HG03175 (cell line): ENCODE measurements around the gene HDLBP.
"Not testable (repeated sequence)": the region's sequence is repeated elsewhere in the genome, so short reads cannot be mapped to it uniquely, and the experiment has no call there.

Source experiments
- ATAC-seq: cut with Tn5 transposase; IDR thresholded peaks from one replicate; pipeline ENCODE4 v1.9.1; 2021; ENCODE audit warnings: mild to moderate bottlenecking, moderate library complexity; ENCODE audit not compliant: unreplicated experiment

HDLBP gene

DNA sequence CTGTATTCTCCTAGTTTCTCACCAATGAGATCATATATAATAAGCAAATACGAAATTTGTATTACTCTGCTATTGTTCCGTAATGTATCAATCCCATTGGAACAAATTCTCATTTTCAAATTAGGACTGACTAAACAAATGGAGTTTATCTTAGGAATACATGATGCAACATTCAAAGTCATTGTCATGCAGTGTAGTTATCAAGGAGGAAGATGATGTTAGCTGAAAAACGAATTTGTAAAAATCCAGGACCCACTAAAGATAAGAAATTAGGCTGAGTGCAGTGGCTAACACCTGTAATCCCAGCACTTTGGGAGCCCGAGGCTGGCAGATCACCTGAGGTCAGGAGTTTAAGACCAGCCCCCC, 15.1 kb upstream of the HDLBP start:
- no peak for ATAC-seq

DNA sequence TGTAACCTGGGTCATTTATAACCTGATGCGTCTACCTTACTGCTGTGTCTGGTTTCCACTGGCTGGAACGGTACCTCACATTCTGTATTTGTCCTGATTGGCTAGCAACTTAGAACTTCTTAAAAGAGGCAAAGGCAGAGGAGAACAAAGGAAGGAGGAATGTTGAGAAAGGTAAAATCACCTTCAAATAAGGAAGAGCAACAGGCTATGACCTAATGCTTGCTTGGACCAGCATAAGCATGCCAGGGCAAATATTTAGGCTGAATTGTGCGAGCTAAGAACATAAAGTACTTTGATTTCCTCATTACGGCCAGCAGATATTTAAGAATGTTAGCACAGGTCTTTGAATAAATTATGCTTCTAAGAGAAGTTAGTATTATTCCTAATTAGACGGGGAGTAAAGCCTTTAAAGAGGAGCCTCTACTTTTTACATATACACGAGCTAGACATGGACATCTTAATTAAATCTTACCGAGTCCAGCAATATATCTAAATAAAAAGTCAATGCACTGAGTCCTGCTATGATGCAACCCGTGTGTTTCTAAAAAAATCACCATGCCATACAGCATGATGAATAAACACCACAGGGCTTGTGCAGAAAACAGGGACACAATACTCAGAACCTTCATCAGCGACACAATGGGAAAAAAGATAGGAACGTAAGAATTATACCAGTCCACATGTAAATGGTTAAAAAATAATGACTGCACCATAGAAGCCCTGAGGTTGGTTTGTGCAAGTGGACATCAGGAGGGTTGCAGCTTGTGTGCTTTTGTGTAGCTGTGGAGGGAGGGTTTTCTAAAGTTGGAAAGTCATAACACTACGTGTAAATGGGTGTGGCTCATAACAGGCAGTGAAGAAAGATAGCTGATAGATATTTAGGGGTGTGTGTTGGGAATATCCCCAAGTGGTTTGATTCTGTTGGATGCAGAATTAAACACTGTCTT, 14.5 kb upstream of the HDLBP start:
- ATAC-seq = no peak

DNA sequence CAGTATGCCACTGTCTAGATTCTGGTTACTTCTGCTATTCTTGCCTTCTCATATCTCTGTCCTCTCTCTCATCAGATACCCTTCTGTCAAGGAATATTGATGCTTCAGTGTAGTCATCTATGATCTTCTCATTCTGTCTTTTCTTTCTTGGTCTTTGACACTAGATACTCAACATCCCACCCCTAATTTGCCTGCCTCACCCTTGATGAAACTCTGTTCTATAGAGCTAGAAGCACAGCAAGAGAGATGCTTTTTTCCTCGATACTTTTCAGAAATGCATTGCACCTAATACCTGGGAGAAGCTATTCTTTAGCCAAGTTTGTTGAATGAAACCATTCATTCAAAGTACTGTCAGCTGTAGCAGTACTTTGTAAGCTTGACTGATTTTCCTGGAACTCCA, 9.8 kb upstream of the HDLBP start:
- ATAC-seq = no peak

DNA sequence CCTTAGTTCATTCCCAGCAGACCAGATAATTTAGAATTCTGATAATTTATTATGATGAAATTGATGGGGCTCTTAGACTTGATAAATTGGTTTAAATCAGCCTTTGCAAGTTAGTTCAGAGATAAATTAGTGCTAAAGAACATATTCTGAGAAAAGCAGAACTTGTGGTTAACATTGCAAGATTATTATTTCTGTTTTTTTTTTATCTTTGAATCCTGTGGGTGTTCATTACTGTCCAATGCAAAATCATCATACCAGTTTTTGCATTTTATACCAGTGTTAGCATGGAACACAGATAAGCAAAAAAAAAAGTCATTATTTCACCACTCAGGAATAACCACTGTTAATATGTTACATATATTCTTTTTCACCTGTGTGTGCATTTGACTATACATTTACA, 9.3 kb upstream of the HDLBP start:
- ATAC-seq = no peak

DNA sequence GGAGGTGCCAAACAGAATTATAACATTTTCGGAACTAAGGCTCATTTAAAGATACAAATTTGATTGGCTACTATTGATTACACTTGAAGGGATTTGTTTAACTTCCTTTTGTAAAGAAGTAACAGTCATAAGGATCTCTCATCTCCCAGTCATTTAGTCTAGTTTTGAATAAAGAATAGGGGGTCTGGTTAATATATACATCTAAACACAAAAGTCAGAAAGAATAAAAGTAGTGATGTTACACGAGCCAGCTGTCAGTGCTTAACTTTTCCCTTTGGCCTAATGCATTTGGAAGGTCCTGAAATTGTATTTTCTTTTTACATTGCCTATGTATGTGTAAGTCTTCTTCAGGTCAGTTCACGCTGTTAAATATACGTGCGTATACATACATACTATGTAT, 8.3 kb upstream of the HDLBP start:
- no peak for ATAC-seq

DNA sequence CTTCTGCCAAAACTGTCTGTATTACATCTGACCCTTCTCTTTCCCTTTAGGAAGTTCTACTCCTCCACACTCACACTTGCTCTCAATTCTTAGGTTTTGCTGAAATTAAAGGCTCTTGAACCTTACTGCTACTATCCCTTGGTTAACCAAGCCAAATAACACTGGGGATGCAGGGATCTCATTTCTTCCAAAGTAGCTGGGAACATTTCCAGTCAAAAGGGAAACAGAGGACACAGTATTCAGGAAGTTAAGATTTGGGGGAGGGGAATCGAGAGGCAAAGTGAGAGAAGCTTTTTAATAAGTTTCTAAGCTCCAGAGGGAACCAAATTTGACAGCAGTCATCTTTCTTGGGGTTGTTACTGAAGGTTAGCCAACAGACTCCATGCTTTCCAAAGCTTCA, 6.4 kb upstream of the HDLBP start:
- no peak for ATAC-seq

DNA sequence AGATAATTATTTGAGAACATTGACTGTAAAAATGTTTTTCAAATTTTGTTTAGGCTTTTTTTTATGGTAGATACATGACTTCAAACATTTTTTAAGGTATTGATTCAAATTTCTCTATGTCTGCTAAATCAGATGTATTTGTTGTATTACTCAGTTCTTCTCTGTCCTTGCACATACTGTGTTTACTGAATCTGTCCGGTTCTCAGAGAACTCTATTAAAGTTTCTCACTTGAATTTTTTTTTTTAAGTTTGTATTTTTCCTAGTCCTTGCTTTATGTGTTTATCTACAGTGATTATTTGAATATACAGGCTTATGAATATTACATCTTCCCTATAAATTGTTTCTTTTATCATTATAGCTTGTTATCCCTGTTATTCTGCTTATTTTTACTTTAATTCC, 5.6 kb upstream of the HDLBP start:
- no peak for ATAC-seq

DNA sequence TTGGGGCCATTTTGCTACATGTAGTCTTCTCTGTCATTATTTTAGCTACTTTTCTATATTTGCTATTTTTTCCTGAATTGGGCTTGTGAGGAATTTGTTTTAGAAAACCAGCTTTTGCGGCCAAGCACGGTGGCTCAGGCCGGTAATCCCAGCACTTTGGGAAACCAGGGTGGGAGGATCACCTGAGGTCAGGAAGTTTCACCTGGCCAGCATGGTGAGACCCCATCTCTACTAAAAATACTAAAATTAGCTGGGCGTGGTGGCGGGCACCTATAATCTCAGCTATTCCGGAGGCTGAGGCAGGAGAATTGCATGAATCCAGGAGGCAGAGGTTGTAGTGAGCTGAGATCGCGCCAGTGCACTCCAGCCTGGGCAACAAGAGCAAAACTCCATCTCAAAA, 4.9 kb upstream of the HDLBP start:
- ATAC-seq = no peak

DNA sequence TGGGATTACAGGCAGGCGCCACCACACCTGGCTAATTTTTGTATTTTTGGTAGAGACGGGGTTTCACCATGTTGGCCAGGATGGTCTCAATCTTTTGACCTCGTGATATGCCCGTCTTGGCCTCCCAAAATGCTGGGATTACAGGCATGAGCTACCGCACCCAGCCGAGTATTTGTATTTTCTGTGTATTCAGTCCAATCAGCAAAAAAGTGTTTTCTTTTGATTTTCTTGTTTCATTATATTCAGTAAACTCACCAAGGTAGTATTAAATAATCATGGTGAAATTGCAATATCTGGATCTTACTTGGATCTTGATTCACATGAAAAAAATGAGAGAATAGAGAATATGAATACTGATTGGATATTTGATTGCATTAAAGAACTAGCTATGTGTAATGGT, 3.4 kb upstream of the HDLBP start:
- ATAC-seq = not testable (repeated sequence)

DNA sequence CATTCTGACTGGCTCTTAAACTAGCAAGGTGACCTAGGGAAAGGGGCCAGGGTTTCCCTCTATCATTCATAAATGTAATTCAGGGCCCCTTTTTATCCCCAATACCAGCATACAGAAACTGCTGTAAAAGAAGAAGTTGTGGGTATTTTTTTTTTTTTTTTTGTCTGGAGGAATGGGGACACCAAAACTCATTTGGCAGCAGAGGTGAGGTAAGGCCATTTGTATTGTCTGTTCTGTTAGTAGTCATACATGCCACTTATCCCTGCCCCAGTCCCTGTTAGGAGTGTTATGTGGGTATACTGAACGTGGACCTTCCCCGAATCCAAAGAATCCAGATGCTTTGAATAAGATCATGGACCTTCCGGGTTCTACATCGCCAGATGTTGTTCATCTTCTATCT, 1.9 kb upstream of the HDLBP start:
- no peak for ATAC-seq

DNA sequence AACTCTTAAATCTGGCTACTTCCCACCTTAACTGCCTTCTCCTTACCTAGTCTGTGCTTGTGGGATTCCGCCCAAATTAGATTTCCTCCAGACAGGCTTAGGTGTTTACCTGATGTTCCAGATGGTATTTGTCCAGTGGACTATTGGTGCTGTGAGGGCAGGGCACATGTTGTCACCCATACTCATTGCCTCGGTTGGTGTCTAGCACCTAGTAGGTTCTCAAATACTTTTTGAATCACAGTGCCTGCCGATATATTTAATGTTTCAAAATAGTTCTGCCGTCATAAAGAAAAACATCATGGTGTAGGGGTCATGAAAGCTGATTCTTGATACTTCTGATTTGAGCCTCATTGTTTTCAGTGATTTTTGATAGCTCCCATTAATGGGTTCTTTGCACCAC, 1.4 kb upstream of the HDLBP start:
- no peak for ATAC-seq

DNA sequence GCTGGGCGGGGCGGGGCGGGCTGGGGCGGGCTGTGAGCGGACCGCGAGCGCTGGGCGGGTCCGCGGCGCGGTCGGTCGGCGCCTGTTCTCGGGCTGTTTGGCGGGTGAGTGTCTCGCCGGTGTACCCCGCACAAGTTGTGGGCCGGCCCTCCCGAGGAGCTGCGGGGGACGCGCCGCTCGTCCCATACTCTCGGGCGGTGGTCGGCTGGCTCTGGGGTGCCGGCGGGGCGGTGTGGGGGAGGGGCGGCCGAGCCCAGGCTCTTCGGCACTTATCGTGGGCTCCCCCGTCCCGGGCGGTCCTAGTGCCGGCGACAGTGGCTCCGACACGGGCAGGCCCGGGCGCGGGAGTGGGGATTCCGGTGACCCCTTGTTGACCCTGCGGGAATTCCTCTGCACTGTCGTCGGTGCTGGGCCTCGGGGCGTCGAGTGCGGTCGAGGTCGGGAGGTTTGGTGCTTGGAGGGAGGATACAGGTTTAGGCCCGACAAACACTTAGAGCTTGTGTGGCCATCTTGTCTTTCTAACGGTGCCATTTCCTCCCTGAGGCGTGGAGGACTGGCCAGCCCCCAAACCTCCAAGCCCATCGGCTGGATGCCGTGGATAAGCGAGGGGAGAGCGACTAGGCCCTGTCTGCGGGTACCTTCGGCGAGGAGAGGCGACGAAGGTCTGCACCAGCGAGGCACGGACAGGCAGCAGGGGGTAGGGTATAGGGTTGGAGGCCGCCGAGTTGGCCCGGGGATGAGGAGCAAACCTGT, 583 bp upstream of the HDLBP start, which contains the start of gene SEPTIN2:
Gene SEPTIN2 (plus strand): TSS at position 47 of the 753 bp plus-strand sequence. CDS start 8,308 bp downstream, outside the sequence.
- peak; percentile 44 for ATAC-seq

DNA sequence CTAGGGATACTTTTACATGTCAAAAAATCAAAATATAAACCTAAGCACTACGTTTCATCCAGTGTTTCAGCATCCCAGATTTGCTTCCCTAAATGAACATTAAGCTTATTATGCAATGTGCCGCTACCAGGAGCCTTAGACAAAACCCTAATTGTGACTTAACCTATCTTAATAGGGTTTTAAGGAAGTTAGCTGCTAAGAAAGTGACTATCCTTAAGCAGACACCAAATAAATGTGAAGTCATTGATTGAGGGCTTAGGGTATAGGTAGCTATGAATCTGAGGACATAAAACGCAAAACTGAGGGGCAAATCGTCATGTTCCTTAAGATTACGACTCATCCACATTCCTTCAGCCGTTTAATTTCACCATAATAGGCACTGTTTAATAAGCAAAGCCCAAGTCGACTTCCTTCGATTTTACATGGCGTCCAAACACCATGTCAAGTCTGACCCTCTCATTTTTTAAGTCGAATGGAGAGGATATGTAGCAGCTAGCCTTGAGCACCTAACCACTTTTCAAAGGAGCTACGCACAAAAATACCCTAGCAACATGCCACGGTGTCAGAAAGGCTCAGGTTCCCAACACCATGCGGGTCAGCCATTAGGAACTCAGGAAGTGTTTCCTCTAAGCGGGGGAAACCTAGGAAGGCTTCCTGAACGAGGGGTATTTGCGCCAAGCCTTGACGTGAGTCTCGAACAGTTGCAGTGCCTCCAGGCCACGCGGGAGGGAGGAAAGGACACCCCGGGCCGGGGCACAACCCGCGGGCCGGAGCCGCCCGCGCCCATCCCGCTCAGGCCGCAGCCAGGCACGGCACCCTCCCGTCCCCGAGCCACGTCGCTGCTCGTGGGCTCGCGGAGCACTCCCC, 1.0 kb downstream of the HDLBP start:
- no peak for ATAC-seq

DNA sequence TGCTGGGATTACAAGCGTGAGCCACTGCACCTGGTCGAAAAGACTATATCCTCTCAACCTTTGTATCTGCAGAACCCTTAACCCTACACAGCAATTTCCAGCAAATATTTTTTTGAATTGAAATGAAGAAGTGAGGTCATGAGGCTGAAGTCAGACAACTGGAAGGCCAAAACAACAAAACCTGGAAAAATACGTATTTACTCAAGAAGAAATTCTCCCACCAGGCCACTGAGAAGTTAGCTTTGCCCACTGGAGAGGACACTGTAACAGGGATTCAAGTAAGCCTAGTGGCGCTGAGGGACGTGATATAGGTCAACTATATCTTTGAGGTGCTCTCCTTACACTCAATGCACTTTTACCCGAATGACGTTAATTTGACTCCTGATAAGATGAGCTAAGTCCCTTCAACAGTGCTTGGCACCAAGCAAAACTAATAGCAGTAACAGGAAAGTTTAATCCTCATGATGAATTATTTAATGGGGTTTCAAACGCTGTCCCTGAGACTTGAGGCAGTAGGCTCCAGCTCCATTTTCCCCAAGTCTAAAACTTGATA, 1.9 kb downstream of the HDLBP start:
- no peak for ATAC-seq

DNA sequence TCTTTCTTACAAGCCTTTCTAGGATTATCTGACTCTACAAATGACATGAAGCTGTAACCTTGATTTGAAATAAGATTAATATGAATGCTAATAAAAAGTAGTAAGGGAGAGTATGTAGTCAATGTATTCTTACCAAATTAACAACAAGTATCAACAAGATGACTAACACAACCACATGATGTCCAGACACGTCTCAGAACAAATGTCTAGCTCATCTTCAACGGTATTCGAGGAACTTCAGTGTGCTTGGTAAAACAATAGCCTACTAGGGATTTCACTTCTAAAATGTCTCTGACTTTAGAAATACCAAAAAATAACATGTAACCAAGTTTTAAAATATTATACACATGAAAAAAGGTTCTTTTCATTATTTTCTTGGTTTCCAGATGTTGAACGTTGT, 3.4 kb downstream of the HDLBP start:
- ATAC-seq = no peak

DNA sequence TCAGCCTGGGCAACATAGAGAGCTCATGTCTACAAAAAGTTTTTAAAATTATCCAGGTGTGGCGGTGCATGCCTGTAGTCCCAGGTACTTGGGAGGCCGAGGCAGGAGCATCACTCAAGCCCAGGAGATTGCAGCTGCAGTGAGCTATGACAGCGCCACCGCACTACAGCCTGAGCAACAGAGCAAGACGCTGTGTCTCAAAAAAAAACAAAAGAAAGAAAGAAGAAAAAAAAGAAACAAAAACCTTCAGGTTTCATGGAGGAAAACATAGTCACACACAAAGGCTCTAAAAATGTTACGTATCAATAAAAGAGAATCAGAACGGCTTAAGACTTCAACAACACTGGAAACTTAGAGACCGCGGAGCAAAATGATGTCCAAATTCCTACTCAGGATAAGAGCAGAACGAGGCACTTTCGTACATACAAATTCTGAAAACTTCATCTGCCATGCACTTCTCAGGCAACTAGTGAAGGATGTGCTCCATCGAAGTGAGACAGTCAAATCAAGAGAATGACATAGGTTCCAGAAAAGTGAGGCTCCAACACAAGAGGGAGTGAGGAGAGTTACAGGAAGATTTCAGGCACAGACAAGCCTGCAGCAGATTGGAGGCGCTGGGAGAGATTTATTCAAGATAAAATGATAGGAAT, 4.4 kb downstream of the HDLBP start:
- no peak for ATAC-seq

DNA sequence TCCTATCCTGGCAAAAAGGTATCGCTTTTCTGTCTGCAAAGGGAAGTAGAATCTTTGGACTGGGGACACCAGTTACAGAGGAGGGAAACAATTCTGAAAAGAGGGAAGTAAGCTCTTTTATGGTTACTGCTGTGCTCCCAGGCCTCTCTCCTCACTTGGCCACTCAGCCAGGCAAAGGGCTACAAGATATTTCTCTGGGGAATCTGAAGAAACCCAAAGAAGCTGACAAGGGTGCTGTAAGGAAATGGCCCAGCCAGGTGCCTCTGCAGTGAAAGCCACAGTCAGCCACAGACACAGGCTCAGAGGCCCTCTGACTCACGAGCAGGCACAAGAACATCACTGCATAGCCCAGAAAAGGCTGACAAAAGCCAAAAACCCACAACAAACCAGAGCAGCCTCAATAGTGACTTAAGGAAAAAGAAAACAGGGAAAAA, 5.8 kb downstream of the HDLBP start:
- ATAC-seq = peak; percentile 46

DNA sequence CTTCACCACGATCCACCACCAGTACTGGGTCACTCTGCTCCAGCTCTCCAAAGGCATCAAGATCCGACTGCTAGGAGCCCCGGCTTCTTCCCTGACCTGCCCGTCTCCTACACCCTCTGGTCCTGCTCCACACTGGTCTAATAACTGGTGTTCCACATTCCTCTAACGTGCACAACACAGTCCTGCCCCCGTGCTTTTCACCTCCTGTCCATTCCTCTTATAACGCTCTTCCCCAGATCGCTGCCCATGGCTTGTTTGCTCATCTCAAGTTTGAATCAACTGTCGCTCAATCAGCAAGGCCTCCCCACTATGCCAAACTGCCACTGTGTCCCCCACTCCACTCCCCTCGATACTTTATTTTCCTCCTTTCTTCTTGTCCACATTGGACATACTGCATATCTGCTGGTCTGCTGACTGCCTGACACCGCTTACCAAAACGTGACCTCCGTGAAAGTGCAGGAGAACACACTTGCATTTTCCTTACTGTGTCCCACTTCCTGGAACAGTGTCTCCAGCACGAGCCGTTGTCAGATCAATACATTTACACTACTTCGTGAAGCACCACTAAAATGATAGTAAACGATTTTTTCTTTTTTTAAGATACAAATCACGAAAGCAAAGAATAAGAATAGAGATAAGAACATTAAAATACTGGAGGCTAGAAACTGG, 6.5 kb downstream of the HDLBP start:
- ATAC-seq = no peak

DNA sequence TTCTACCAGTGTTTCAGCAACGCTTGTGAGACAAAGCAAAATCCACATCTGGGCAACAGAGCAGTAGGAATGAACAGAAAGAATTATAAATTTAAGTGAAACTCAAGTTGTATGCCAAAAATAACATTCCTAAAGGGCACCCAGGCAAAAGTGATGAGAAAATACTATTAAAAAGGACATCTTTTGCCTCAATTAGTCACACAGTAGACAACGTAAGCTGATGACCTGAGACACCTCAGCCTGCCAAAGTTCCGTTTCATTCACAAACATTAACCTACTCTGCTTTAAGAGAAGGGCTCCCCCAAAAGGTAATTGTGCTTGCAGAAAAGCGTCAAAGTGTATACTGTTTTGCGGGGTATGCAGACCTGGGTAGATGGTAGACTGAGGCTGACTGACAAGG, 7.2 kb downstream of the HDLBP start:
- ATAC-seq = no peak

DNA sequence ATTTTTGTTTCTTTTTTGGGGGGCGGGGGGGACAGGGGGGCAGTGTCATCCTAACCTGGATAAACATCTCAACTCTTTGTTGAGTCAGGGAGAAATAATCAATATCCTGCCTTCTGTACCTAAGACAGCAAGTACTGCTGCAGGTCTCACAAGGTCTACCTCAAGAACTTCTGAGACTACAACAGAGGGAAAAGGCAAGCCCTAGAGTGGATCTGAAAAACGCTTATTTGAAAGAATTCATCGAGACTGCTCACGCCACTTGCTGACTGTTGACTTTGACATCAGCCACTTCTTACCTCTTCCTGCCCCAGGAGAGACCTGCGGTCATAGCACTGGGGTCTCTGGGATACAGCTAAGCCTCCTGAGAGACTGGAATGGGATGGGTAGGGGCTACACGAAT, 8.4 kb downstream of the HDLBP start:
- no peak for ATAC-seq
